NOMO-1 (cell line): Measurements from ENCODE around the gene DIPK1B.

Experiments used
- DNase-seq, 2 experiments: peaks; one replicate each; lab custom pipeline; 2025; ENCODE audit not compliant: unreplicated experiment in 2 of 2; lab: John Stamatoyannopoulos, UW

DIPK1B gene

GRCh38 chr9:136673088-136673974, 39.0 kb upstream of the DIPK1B start:
- no peak for DNase-seq

- no peak for DNase-seq
Measured at GRCh38 chr9:136673975-136674785, 38.2 kb upstream of the DIPK1B start.

- DNase-seq, result no peak
Measured at GRCh38 chr9:136674786-136675349, 37.5 kb upstream of the DIPK1B start.

- DNase-seq, result no peak
Measured at GRCh38 chr9:136675477-136676296, 36.7 kb upstream of the DIPK1B start.

GRCh38 chr9:136676297-136676794, 36.0 kb upstream of the DIPK1B start:
- no peak for DNase-seq

GRCh38 chr9:136676920-136677686, 35.3 kb upstream of the DIPK1B start:
- no peak for DNase-seq

GRCh38 chr9:136678034-136678433, 34.3 kb upstream of the DIPK1B start:
- DNase-seq, result no peak

- DNase-seq, result no peak
Measured at GRCh38 chr9:136678624-136679023, 33.7 kb upstream of the DIPK1B start.

GRCh38 chr9:136679431-136679941, 32.9 kb upstream of the DIPK1B start:
- DNase-seq, result peak; percentile 56 to 63

GRCh38 chr9:136681029-136681428, 31.3 kb upstream of the DIPK1B start:
- no peak for DNase-seq

- DNase-seq, result no peak
Measured at GRCh38 chr9:136681945-136682699, 30.2 kb upstream of the DIPK1B start.

GRCh38 chr9:136682710-136683109, 29.7 kb upstream of the DIPK1B start:
- no peak for DNase-seq

GRCh38 chr9:136683173-136683745, 29.1 kb upstream of the DIPK1B start:
- DNase-seq, result no peak

GRCh38 chr9:136683755-136684154, 28.6 kb upstream of the DIPK1B start:
- no peak for DNase-seq

GRCh38 chr9:136684339-136684738, 28.0 kb upstream of the DIPK1B start:
- no peak for DNase-seq

GRCh38 chr9:136684799-136685198, 27.6 kb upstream of the DIPK1B start:
- DNase-seq, result no peak

- no peak for DNase-seq
Measured at GRCh38 chr9:136685216-136685615, 27.2 kb upstream of the DIPK1B start.

- peak; percentile 24 to 48 for DNase-seq
Measured at GRCh38 chr9:136685790-136686533, 26.4 kb upstream of the DIPK1B start.
